Fibroblast of upper back skin (primary cell): ENCODE data around the gene KRTAP19-6.

Experiments used
- DNase-seq: peaks from one replicate; pipeline ENCODE4 v3.0.0-alpha.2; 2013

Gene KRTAP19-6

GRCh38 chr21:30541764-30542163 is at the start of gene KRTAP19-6:
TSS of gene KRTAP19-6 (minus strand) at chr21:30541864. CDS start at chr21:30541833, 31 bp downstream.
- DNase-seq, result no peak

GRCh38 chr21:30590297-30590696 is 48.6 kb upstream of the KRTAP19-6 start, which contains the start of gene KRTAP22-2:
TSS of gene KRTAP22-2 (minus strand) at chr21:30590397.
- no peak for DNase-seq

DNA sequence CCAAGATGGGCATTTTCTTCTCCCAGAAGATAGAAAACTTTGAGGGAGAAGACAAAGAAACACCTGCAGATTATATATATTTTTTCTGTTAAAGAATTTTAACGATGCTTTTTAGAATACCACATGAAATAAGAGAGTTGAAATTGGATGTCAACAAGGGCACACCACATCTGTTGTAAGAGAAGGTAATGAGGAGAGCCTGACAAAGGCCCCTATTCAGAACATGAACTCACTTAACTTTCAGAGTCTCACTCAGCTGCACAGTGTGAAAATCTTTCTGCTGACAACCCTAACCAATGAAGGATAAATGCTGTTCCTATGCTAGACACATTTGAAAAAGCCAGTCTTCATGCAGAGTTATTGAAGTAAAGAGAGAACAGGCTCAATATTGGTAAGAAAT is 41.2 kb upstream of the KRTAP19-6 start:
- no peak for DNase-seq

- no peak for DNase-seq
Measured at GRCh38 chr21:30580132-30580531, 38.5 kb upstream of the KRTAP19-6 start.

DNA sequence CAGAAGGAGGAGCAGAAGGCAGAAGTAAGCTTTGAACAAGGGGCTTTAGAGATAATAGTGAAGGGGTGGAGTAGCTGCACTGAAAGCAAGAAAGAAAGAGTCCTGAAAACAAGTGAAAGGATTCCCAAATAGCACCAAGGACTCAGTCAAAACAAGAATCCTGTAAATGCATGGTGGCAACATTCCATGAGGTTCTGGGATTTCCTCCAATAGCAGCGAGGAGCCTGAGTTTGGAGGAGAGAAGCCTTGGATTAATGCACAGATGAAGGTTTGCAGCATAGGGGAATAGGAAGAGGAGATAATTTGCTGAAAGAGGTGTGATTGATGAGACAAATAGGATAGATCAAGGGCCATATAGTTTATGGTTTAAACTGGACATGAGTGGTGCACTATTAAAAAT is 37.7 kb upstream of the KRTAP19-6 start:
- no peak for DNase-seq

DNA sequence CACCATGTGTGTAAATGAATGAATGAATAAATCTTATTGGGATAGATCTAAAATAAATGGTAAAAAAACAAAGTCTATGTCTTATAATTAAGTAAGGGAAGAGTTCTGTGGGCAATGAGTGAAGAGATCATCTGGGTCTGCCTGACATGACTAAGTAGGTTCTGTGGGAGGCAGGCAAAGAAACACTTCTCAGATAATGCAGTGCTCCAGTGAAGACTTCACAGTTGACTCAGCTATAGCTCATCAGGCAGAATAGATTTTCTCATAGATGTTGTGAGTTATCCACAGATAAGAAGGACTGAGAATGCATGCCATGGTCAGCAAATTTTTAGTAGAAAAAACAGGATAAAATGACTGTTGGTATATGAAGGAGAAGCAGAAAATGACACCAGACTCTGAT is 36.1 kb upstream of the KRTAP19-6 start:
- no peak for DNase-seq

DNA sequence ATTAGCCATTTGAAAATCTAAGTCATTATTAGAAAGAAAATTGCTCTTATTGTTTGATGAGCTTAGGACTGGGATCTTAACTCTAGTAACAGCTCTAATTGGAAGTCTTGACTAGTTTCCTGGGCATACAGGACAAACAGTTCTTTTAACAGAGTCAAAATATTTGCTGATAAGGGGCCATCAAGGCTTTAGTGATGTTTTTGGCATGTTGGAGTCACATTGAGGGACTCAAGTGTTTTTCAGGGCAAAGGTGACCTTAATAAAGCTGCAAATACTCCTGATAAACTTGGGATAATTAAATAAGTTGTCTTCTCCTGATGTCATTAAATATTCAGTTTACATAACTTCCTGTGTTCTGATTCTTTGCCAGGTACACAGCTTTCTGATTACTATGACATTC is 26.0 kb upstream of the KRTAP19-6 start:
- DNase-seq, result no peak

DNA sequence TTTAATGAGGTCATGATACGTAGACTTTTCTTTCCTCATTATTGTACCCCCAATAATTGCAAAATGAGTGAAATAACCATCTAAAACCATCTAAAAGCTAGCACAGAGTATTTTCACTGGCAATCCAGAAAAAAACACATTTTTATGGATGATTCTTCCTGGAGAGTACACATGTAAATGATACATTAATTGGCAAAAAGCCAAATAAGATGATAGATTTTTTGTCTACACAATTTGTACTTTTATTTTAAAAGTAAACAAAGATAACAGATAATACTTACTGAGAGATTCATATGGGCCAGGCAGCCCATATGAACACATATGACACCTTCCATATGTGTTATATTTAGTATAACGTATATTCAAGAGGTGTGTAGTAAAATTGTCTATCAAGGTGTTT is 22.0 kb upstream of the KRTAP19-6 start:
- no peak for DNase-seq

GRCh38 chr21:30563072-30563471 is 21.4 kb upstream of the KRTAP19-6 start:
- no peak for DNase-seq

GRCh38 chr21:30561957-30562356 is 20.3 kb upstream of the KRTAP19-6 start:
- DNase-seq, result no peak

- DNase-seq, result no peak
Measured at GRCh38 chr21:30561264-30561895, 19.7 kb upstream of the KRTAP19-6 start, which contains the start of gene KRTAP19-7. TSS of gene KRTAP19-7 (minus strand) at chr21:30561314. CDS start at chr21:30561289, 25 bp downstream.

- no peak for DNase-seq
Measured at GRCh38 chr21:30555095-30555494, 13.4 kb upstream of the KRTAP19-6 start.

- DNase-seq, result no peak
Measured at GRCh38 chr21:30552782-30553181, 11.1 kb upstream of the KRTAP19-6 start.

DNA sequence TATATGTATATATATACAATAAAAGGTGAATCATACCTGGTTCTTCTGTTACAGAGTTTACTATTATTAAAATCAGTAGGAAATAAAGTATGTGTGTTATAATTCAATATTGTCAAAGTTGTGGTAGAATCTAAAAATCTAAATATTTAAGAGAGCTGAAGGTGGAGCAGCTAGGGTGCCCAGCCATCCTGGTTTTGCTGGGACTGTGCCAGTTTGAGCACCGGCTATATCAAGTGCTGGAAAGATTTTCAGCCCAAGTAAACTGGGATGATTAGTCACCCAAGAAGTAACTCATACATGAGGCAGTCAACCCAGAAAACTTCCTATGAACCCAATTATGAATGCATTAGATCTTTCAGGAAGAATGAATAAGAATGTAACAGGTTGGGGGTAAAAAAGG is 22.8 kb downstream of the KRTAP19-6 start:
- DNase-seq, result no peak

DNA sequence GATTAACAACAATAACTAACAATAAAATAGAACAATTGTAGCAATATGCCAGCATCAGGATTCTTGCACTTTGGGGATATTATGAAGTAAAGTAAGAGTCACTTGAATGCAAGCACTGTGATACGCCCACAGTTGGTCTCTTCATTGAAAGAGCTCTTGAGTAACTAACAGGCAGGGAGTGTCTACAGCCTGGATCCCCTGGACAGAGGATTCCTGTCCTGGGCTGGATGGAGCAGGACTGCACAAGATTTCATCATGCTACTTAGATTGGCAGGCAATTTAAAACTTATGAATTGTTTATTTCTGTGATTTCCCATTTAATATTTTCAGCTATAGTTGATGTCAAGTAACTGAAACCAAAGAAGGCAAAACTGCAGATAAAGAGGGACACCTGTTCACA is 26.0 kb downstream of the KRTAP19-6 start:
- DNase-seq, result no peak

- DNase-seq, result peak; percentile 0
Measured at GRCh38 chr21:30505621-30506205, 36.0 kb downstream of the KRTAP19-6 start.

DNA sequence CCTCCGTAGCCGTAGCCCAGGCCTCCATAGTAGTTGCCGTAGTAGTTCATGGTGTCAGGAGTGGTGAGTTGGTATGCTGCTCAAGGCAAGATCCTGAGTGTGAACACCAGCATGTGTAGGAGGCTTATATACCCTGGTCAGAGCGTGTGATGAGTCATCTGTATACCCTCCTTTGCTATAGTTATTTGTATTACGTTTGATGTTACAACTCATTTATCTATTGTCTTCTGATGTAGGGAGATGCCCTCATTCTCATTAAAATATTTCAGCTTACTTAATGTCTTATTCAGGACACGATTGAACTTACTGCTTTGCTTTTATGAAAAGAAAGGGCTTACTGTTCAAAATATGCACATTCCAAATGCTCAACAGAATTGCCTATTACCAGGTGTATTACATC is 39.6 kb downstream of the KRTAP19-6 start, which contains the start of gene KRTAP19-5:
TSS of gene KRTAP19-5 (minus strand) at position 101 of the 400 bp plus-strand sequence. CDS start at position 50, 51 bp downstream.
- DNase-seq, result no peak

GRCh38 chr21:30497065-30497464 is 44.6 kb downstream of the KRTAP19-6 start, which contains the start of gene KRTAP19-4:
TSS of gene KRTAP19-4 (minus strand) at chr21:30497165. CDS start at chr21:30497110, 55 bp downstream.
- DNase-seq, result no peak

GRCh38 chr21:30491963-30492428 is 49.7 kb downstream of the KRTAP19-6 start, which contains the start of gene KRTAP19-3:
TSS of gene KRTAP19-3 (minus strand) at chr21:30492013. CDS start at chr21:30491957, 56 bp downstream.
- no peak for DNase-seq
